ENCODE data around the gene MAFG. TPM values are rescaled to one million over a fixed set of nuclear protein-coding genes. Genes with fewer than 3 reads are reported as not detected.

The MAFG gene
- total RNA-seq, 1 experiment from 2014 or later, result 29.8 TPM

DNA sequence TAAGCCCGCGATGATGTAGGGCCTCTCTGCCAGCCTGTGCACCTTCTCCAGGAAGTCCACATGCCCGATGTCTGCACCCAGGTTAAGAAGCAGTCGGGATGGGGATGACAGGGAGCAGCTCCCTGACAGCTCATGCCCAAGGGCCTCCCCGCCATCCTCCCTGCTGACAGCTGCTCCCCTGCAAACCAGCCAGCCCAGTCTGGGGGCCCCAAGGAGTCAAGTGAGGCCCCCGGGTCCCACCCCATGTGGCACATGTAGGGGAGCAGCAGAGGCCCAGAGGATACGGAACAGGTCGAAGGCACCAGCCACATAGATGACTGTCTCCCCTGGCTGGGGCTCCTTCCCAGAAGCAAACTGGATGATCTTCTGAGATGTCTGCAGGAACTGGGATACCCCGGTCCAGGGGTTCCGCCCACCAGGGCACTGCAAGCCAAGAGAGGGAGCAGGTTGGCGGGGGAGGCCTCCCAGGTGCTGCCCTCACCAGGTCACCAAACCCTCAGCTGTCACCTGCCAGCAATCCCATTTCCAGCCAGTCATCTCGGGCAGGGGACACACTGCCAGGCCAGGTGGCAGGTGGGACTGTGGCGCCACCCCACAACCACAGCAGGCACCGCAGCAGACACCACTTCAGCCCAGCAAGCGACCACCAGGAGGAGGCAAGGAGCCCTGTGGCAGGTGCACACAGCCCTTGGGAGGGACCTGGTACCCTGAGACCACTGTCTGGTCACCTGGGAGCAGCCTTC is 20.9 kb downstream of the MAFG start:
- ATAC-seq, result no peak
- H3K27me3 Mint-ChIP-seq (ENCODE audit: low read depth), result peaks cover under 1% of the 10 kb centered on the region
- no peak for TF ChIP-seq ZNF671 (CRISPR knock-in tag; IDR thresholded peaks at IDR 0.05)
- no peak for TF ChIP-seq ZNF396 (CRISPR knock-in tag; IDR thresholded peaks at IDR 0.05; ENCODE audit: borderline replicate concordance)
- no peak for TF ChIP-seq USF2 (CRISPR knock-in tag; IDR thresholded peaks at IDR 0.05)
- TF ChIP-seq NR3C1 (CRISPR knock-in tag; conservative IDR thresholded peaks at IDR 0.05; ENCODE audit: low read depth), result no peak
- TF ChIP-seq, protein P1, sequence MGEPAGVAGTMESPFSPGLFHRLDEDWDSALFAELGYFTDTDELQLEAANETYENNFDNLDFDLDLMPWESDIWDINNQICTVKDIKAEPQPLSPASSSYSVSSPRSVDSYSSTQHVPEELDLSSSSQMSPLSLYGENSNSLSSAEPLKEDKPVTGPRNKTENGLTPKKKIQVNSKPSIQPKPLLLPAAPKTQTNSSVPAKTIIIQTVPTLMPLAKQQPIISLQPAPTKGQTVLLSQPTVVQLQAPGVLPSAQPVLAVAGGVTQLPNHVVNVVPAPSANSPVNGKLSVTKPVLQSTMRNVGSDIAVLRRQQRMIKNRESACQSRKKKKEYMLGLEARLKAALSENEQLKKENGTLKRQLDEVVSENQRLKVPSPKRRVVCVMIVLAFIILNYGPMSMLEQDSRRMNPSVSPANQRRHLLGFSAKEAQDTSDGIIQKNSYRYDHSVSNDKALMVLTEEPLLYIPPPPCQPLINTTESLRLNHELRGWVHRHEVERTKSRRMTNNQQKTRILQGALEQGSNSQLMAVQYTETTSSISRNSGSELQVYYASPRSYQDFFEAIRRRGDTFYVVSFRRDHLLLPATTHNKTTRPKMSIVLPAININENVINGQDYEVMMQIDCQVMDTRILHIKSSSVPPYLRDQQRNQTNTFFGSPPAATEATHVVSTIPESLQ (CRISPR knock-in tag; IDR thresholded peaks at IDR 0.05), result no peak
- no peak for TF ChIP-seq IRF1 (CRISPR knock-in tag; IDR thresholded peaks at IDR 0.05)
- TF ChIP-seq MAX (CRISPR knock-in tag; IDR thresholded peaks at IDR 0.05), result no peak
- no peak for TF ChIP-seq RORB (CRISPR knock-in tag; IDR thresholded peaks at IDR 0.05)
- TF ChIP-seq ZNF281 (CRISPR knock-in tag; IDR thresholded peaks at IDR 0.05), result no peak
- no peak for TF ChIP-seq JAZF1 (CRISPR knock-in tag; IDR thresholded peaks at IDR 0.05)
- no peak for TF ChIP-seq FOXK1 (CRISPR knock-in tag; IDR thresholded peaks at IDR 0.05)
- no peak for TF ChIP-seq SMAD3 (CRISPR knock-in tag; IDR thresholded peaks at IDR 0.05; ENCODE audit: borderline replicate concordance)
- no peak for TF ChIP-seq E2F4 (CRISPR knock-in tag; IDR thresholded peaks at IDR 0.05; ENCODE audit: borderline replicate concordance, low read depth)
- TF ChIP-seq, protein P2, sequence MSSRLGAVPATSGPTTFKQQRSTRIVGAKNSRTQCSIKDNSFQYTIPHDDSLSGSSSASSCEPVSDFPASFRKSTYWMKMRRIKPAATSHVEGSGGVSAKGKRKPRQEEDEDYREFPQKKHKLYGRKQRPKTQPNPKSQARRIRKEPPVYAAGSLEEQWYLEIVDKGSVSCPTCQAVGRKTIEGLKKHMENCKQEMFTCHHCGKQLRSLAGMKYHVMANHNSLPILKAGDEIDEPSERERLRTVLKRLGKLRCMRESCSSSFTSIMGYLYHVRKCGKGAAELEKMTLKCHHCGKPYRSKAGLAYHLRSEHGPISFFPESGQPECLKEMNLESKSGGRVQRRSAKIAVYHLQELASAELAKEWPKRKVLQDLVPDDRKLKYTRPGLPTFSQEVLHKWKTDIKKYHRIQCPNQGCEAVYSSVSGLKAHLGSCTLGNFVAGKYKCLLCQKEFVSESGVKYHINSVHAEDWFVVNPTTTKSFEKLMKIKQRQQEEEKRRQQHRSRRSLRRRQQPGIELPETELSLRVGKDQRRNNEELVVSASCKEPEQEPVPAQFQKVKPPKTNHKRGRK (CRISPR knock-in tag; IDR thresholded peaks at IDR 0.05; ENCODE audit: borderline replicate concordance), result no peak
- no peak for TF ChIP-seq CBFB (CRISPR knock-in tag; IDR thresholded peaks at IDR 0.05; ENCODE audit: low read depth)
- TF ChIP-seq ERG (CRISPR knock-in tag; IDR thresholded peaks at IDR 0.05), result no peak
- no peak for TF ChIP-seq CREB1 (CRISPR knock-in tag; IDR thresholded peaks at IDR 0.05)
- no peak for TF ChIP-seq ARID4B (CRISPR knock-in tag; IDR thresholded peaks at IDR 0.05; ENCODE audit: borderline replicate concordance)
- no peak for TF ChIP-seq CTCF (IDR thresholded peaks at IDR 0.05)

More for the DNA sequence above, 20.9 kb downstream of the MAFG start:
- Mint-ChIP-seq H3K36me3 (no peaks in the 10 kb centered on the region), H3K4me1 (peaks cover 3% of the 10 kb centered on the region; the same call in 1 of the 2 replicates), H3K9me3 (no peaks in the 10 kb centered on the region), H3K27ac (no peak overlapping the region), H3K4me3 (no peak overlapping the region)
- ChIA-PET CTCF (no interaction called here), POLR2A (no interaction called here)
- DNase-seq (ENCODE audit: low spot score), result peak; percentile 60

All from WTC11 (cell line).